ENCODE measurements around the gene OR5V1. TPM values are rescaled to one million over a fixed set of nuclear protein-coding genes. Genes with fewer than 3 reads are reported as not detected.
"Not testable (repeated sequence)": the region's sequence is repeated elsewhere in the genome, so short reads cannot be mapped to it uniquely, and the experiment has no call there.

Gene OR5V1
- total RNA-seq, 2 donors from 2014 or later, result not detected

DNA sequence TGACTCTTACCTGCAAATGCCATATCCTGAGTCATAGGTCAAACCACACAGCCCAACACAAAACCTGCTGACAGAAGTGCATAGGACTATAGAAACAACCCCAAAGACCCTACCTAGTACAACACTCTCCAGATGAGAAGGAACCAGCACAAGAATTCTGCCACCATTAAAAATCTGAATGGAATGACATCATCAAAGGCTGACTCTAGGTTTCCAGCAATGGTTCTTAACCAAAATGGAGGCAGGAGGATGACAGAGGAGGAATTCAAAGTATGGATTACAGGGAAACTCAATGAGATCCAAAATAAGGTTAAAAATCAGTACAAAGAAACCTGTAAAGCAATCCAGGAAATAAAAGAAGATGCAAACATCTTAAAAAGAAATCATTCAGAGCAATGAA lies 36.0 kb downstream of the OR5V1 start:
- TF ChIP-seq, protein P1, sequence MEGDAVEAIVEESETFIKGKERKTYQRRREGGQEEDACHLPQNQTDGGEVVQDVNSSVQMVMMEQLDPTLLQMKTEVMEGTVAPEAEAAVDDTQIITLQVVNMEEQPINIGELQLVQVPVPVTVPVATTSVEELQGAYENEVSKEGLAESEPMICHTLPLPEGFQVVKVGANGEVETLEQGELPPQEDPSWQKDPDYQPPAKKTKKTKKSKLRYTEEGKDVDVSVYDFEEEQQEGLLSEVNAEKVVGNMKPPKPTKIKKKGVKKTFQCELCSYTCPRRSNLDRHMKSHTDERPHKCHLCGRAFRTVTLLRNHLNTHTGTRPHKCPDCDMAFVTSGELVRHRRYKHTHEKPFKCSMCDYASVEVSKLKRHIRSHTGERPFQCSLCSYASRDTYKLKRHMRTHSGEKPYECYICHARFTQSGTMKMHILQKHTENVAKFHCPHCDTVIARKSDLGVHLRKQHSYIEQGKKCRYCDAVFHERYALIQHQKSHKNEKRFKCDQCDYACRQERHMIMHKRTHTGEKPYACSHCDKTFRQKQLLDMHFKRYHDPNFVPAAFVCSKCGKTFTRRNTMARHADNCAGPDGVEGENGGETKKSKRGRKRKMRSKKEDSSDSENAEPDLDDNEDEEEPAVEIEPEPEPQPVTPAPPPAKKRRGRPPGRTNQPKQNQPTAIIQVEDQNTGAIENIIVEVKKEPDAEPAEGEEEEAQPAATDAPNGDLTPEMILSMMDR (conservative IDR thresholded peaks at IDR 0.05), result no peak
- Mint-ChIP-seq H3K27me3 (ENCODE audit: insufficient read depth) (no peaks in the 10 kb centered on the region), H3K27ac (no peak overlapping the region), H3K4me1 (no peaks in the 10 kb centered on the region), H3K4me3 (no peak overlapping the region), H3K9me3 (no peaks in the 10 kb centered on the region), H3K36me3 (ENCODE audit: low read depth) (no peaks in the 10 kb centered on the region)
- H3K27me3 ChIP-seq (ENCODE audit: control insufficient read depth, insufficient read depth, low read length, poor library complexity, severe bottlenecking), result peaks cover 3% of the 10 kb centered on the region
- no peaks in the 10 kb centered on the region for H3K36me3 ChIP-seq (ENCODE audit: control insufficient read depth, insufficient read depth, low read length)
- H3K9me3 ChIP-seq (ENCODE audit: control insufficient read depth, low read length), result no peaks in the 10 kb centered on the region
- H3K27ac ChIP-seq (ENCODE audit: low read depth, low read length), result no peak overlapping the region
- H3K4me1 ChIP-seq (ENCODE audit: control insufficient read depth, insufficient read depth, low read length), result no peaks in the 10 kb centered on the region
- no peak overlapping the region for H3K9ac ChIP-seq (ENCODE audit: extremely low read depth, low read length, poor library complexity, severe bottlenecking)
- H3K4me3 ChIP-seq (ENCODE audit: low read length), result no peak overlapping the region
- no peak for DNase-seq

- no peaks in the 10 kb centered on the region for H3K9me3 Mint-ChIP-seq
- H3K36me3 Mint-ChIP-seq (ENCODE audit: low read depth), result no peaks in the 10 kb centered on the region
- H3K27me3 Mint-ChIP-seq (ENCODE audit: insufficient read depth), result no peaks in the 10 kb centered on the region
- H3K27ac Mint-ChIP-seq, result no peak overlapping the region
- Histone ChIP-seq H3K9ac (ENCODE audit: extremely low read depth, low read length, poor library complexity, severe bottlenecking) (no peak overlapping the region), H3K4me3 (ENCODE audit: low read length) (no peak overlapping the region), H3K27ac (ENCODE audit: low read depth, low read length) (no peak overlapping the region), H3K27me3 (ENCODE audit: control insufficient read depth, insufficient read depth, low read length, poor library complexity, severe bottlenecking) (no peaks in the 10 kb centered on the region), H3K36me3 (ENCODE audit: control insufficient read depth, insufficient read depth, low read length) (no peaks in the 10 kb centered on the region), H3K4me1 (ENCODE audit: control insufficient read depth, insufficient read depth, low read length) (no peaks in the 10 kb centered on the region), H3K9me3 (ENCODE audit: control insufficient read depth, low read length) (no peaks in the 10 kb centered on the region)
- no peaks in the 10 kb centered on the region for H3K4me1 Mint-ChIP-seq
- H3K4me3 Mint-ChIP-seq, result no peak overlapping the region
- TF ChIP-seq, protein P1 (conservative IDR thresholded peaks at IDR 0.05), result no peak
- no peak for DNase-seq
- WGBS, 2 experiments (ENCODE audit: insufficient coverage in 1 of 2, insufficient read length in 1 of 2), result 71% methylated on average over 4 of the region's 4 CpGs; no CpG with 5 or more reads in 1 of the 2 experiments
Observed at GRCh38 chr6:29325777-29326176, 42.9 kb downstream of the OR5V1 start.

DNA sequence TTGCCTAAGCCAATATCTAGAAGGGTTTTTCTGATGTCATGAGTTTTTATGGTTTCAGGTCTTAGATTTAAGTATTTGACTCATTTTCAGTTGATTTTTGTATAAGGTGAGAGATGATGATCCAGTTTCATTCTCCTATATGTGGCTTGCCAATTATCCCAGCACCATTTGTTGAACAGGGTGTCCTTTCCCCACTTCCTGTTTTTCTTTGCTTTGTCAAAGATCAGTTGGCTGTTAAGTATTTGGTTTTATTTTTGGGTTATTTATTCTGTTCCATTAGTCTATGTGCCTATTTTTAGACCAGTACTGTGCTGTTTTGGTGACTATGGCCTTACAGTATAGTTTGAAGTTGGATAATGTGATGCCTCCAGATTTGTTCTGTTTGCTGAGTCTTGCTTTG lies 45.3 kb downstream of the OR5V1 start:
- not testable (repeated sequence) for H3K27ac ChIP-seq (ENCODE audit: low read depth, low read length); H3K4me1 ChIP-seq (ENCODE audit: control insufficient read depth, insufficient read depth, low read length); H3K27ac Mint-ChIP-seq; H3K9me3 ChIP-seq (ENCODE audit: control insufficient read depth, low read length); H3K36me3 ChIP-seq (ENCODE audit: control insufficient read depth, insufficient read depth, low read length); DNase-seq; H3K4me3 ChIP-seq (ENCODE audit: low read length); H3K4me1 Mint-ChIP-seq; H3K9me3 Mint-ChIP-seq; H3K27me3 ChIP-seq (ENCODE audit: control insufficient read depth, insufficient read depth, low read length, poor library complexity, severe bottlenecking); H3K27me3 Mint-ChIP-seq (ENCODE audit: insufficient read depth); H3K9ac ChIP-seq (ENCODE audit: extremely low read depth, low read length, poor library complexity, severe bottlenecking); H3K36me3 Mint-ChIP-seq (ENCODE audit: low read depth); H3K4me3 Mint-ChIP-seq

GRCh38 chr6:29319931-29320330 lies 48.7 kb downstream of the OR5V1 start:
- TF ChIP-seq, protein P1 (conservative IDR thresholded peaks at IDR 0.05), result no peak
- Mint-ChIP-seq H3K9me3 (no peaks in the 10 kb centered on the region), H3K4me3 (no peak overlapping the region)

More at GRCh38 chr6:29319931-29320330, 48.7 kb downstream of the OR5V1 start:
- no peaks in the 10 kb centered on the region for H3K4me1 ChIP-seq (ENCODE audit: control insufficient read depth, insufficient read depth, low read length)
- H3K9ac ChIP-seq (ENCODE audit: extremely low read depth, low read length, poor library complexity, severe bottlenecking), result no peak overlapping the region
- H3K9me3 ChIP-seq (ENCODE audit: control insufficient read depth, low read length), result no peaks in the 10 kb centered on the region
- H3K27ac Mint-ChIP-seq, result no peak overlapping the region
- H3K27me3 ChIP-seq (ENCODE audit: control insufficient read depth, insufficient read depth, low read length, poor library complexity, severe bottlenecking), result no peaks in the 10 kb centered on the region
- H3K36me3 Mint-ChIP-seq (ENCODE audit: low read depth), result no peaks in the 10 kb centered on the region
- H3K36me3 ChIP-seq (ENCODE audit: control insufficient read depth, insufficient read depth, low read length), result no peaks in the 10 kb centered on the region
- DNase-seq, result no peak
- no peaks in the 10 kb centered on the region for H3K4me1 Mint-ChIP-seq
- no peak overlapping the region for H3K27ac ChIP-seq (ENCODE audit: low read depth, low read length)
- 86% methylated on average over 1 of the region's 2 CpGs; no CpG with 5 or more reads in 1 of the 2 experiments for WGBS, 2 experiments (ENCODE audit: insufficient coverage in 1 of 2, insufficient read length in 1 of 2)
- H3K4me3 ChIP-seq (ENCODE audit: low read length), result no peak overlapping the region
- no peaks in the 10 kb centered on the region for H3K27me3 Mint-ChIP-seq (ENCODE audit: insufficient read depth)
